Activated CD4-positive, alpha-beta memory T cell treated with anti-CD3 and anti-CD28 coated beads, Interleukin-2, amount 10 ng/mL, durations not matched to agents 7 days and 5 days (primary cell): ENCODE results near the gene ZSCAN5C. TPM values are rescaled to one million over a fixed set of nuclear protein-coding genes. Genes with fewer than 3 reads are reported as not detected.
"Not testable (repeated sequence)": the region's sequence is repeated elsewhere in the genome, so short reads cannot be mapped to it uniquely, and the experiment has no call there.

ENCODE experiments used
- CTCF ChIA-PET: fragments of 350-600 bp; sonication (Branson Sonifier 250); formaldehyde crosslinking; loops from one replicate; lab custom pipeline; 2021; ENCODE audit warnings: antibody characterized with exemption, inconsistent platforms; lab: Charles Lee
- POLR2A ChIA-PET: fragments of 350-600 bp; sonication (Branson Sonifier 250); formaldehyde crosslinking; loops from one replicate; lab custom pipeline; 2021; ENCODE audit warnings: antibody characterized with exemption; lab: Charles Lee
- DNase-seq: peaks from one replicate; pipeline ENCODE4 v3.0.0-alpha.2; 2020
- H3K27ac Mint-ChIP-seq: one replicate; pipeline ENCODE4 v1.8.0; 2021; ENCODE audit warnings: mild to moderate bottlenecking, mixed read lengths
- H3K27me3 Mint-ChIP-seq: one replicate; pipeline ENCODE4 v1.8.0; 2021; ENCODE audit warnings: mixed read lengths
- H3K36me3 Mint-ChIP-seq: one replicate; pipeline ENCODE4 v1.8.0; 2021; ENCODE audit warnings: low read depth, mixed read lengths
- H3K4me1 Mint-ChIP-seq: one replicate; pipeline ENCODE4 v1.8.0; 2021; ENCODE audit warnings: mixed read lengths
- H3K4me3 Mint-ChIP-seq: one replicate; pipeline ENCODE4 v1.8.0; 2021; ENCODE audit warnings: mild to moderate bottlenecking, mixed read lengths
- H3K9me3 Mint-ChIP-seq: one replicate; pipeline ENCODE4 v1.8.0; 2021; ENCODE audit warnings: mixed read lengths
- total RNA-seq, 2 experiments: library from RNA; stranded (reverse); gene quantifications; one replicate each; pipeline ENCODE4 v1.2.3, GENCODE V29; 2021

Gene ZSCAN5C
- total RNA-seq, 2 experiments from 2014 or later, result not detected

DNA sequence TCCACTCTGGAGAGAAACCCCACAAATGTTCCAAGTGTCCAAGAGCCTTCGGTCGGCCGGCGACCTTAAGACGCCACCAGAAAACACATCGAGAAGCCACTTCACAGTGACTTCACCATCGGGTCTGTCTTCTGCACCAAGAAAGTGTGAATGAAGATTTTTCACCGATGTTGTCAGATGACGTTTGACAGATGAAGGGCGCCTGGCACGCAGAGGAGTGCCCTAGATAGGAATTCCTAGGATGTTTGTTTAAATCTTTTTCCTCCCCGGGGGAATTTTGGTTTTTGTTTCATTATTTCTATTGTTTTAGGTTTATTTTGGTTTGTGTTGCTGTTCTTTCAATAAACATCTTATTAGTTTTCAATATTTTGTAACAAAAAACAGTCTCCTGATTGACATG is 7.0 kb downstream of the ZSCAN5C start:
- ChIA-PET POLR2A (no interaction called here), CTCF (no interaction called here)
- Mint-ChIP-seq H3K36me3 (no peaks in the 10 kb centered on the region), H3K27me3 (no peaks in the 10 kb centered on the region), H3K9me3 (no peaks in the 10 kb centered on the region), H3K27ac (no peak overlapping the region), H3K4me1 (no peaks in the 10 kb centered on the region), H3K4me3 (no peak overlapping the region)
- no peak for DNase-seq

DNA sequence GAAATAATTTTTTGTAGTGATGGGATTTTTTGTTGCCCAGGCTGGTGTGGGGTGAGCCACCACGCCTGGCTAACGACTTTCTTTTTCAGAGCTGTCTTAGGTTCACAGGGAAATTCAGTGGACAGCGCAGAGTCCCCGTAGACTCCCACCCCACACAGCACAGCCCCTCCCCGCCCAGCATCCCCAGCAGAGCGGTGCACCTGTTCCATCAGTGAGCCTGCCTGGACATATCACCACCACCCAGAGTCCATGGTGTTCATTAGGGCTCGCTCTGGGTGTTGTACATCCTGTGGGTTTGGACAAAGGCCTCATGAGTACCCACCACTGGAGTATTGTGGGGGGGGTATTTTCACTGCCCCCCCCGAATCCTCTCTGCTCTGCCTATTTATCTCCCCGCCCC is 8.0 kb downstream of the ZSCAN5C start:
- not testable (repeated sequence) for DNase-seq, H3K27ac Mint-ChIP-seq
- CTCF ChIA-PET, result interaction anchor here (0.6 kb wide), 1 partner anchor 44 kb away, joined by 3 read pairs; no protein-coding TSS in a partner anchor

DNA sequence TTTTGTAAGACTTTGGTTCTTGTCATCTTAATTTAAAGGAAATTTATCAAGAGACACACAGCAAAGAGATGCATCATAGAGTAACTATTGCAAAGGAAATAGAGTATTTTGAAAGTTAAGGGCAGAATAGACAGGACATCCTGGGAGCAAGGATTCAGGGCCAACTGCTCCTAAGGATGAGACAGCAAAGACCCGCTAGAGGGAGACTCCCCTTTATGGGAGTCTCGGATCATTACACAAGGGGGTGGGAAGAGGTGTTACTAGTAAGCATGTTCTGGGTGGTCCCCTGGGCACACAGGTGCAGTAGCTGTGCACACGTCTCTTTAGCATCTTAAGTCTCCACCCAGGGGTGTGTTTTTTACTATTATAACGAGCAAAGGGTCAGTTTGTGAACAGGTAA is 9.6 kb downstream of the ZSCAN5C start:
- H3K36me3 Mint-ChIP-seq, result no peaks in the 10 kb centered on the region
- ChIA-PET POLR2A (no interaction called here), CTCF (no interaction called here)
- no peak for DNase-seq
- no peak overlapping the region for H3K27ac Mint-ChIP-seq
- no peaks in the 10 kb centered on the region for H3K4me1 Mint-ChIP-seq
- no peaks in the 10 kb centered on the region for H3K9me3 Mint-ChIP-seq
- H3K4me3 Mint-ChIP-seq, result no peak overlapping the region
- no peaks in the 10 kb centered on the region for H3K27me3 Mint-ChIP-seq

More for the DNA sequence above, 8.0 kb downstream of the ZSCAN5C start:
- H3K36me3 Mint-ChIP-seq, H3K4me3 Mint-ChIP-seq, H3K27me3 Mint-ChIP-seq, H3K4me1 Mint-ChIP-seq, POLR2A ChIA-PET, H3K9me3 Mint-ChIP-seq: not testable (repeated sequence)

DNA sequence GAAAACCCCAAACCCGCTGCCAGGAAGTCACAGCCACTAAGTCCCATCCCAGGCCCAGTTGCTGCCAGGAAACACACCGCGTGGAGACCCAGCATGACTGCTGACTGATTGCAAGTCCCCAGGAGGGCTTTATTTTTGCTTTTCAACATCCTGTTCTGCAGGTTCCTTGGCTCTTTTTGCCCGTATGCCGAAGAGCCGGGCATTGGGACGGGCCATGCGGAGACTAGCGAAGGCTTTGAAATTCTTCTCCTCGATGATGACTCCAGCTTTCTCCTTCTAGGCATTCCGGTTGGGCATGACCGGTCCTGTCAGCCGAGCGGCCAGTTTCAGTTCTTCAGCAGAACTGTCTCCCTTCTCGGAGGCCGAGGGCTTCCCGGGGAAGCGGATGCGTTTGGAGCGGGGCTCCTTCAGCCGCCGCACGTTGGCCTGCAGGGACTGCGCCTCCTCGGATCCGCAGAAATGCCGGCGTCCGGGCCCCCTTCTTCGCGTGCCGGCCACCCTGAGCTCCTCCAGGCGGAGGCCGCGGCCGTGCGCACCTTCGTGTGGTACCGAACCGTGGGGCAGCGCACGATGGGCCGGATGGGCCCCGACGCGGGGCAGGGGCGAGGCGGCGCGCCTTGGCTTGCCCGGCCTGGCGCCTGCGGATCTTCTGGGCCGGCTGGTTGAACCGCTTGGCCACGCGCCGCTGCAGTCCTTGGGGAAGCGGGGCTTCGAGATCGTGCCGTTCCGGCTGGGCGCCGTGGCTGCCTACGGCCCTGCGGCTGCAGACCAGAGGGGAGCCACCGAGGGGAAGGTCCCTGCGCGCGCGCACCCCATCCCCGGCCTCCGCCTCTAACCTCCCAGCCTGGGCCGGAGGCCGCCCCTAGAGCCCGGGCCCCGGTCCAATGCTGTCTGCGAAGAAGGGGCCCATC is 15.2 kb downstream of the ZSCAN5C start:
- Mint-ChIP-seq H3K9me3 (no peaks in the 10 kb centered on the region), H3K27me3 (peaks cover 5% of the 10 kb centered on the region), H3K36me3 (no peaks in the 10 kb centered on the region), H3K4me3 (no peak overlapping the region), H3K27ac (no peak overlapping the region), H3K4me1 (peaks cover 5% of the 10 kb centered on the region)
- ChIA-PET CTCF (no interaction called here), POLR2A (no interaction called here)
- no peak for DNase-seq

DNA sequence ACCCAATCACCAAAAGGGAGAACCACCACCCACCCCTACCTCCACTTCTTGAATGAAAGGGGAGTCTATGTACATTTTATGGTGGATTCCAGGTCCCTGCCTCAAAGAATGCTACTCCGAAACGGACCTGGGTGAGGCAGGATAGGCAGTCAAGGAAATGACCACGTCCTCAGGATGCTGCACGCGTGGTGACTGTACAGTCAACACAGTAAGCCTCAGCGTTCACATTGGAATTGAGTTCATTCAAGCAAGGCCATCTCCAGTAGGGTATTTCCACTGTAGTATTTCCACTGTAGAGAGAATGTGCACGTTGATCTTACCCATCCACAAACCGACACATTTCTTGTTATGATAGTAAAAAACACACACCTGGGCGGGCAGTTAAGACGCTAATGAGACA is 16.9 kb downstream of the ZSCAN5C start:
- Mint-ChIP-seq H3K9me3 (no peaks in the 10 kb centered on the region), H3K27ac (no peak overlapping the region), H3K4me3 (no peak overlapping the region), H3K4me1 (peaks cover 5% of the 10 kb centered on the region), H3K36me3 (no peaks in the 10 kb centered on the region), H3K27me3 (peaks cover 5% of the 10 kb centered on the region)
- ChIA-PET CTCF (interaction anchor here (1.4 kb wide), 1 partner anchor 34 kb away, joined by 6 read pairs; no protein-coding TSS in a partner anchor), POLR2A (no interaction called here)
- DNase-seq, result no peak

DNA sequence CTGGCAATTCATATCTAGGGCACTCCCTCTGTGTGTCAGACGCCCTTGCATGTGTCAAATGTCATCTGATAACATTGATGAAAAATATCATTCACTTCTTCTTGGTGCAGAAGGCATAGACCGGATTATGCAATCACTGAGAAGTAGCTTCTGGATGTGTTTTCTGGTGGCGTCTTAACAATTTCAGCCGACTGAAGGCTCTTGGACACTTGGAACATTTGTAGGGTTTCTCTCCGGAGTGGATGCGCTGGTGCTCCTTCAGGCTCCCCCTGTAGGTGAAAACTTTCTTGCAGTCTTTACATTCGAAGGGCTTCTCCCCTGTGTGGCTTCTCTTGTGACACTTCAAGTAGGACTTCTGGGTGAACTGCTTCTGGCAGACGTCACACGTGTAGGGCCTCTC is 19.4 kb downstream of the ZSCAN5C start:
- H3K27me3 Mint-ChIP-seq, H3K4me3 Mint-ChIP-seq, POLR2A ChIA-PET, H3K27ac Mint-ChIP-seq, H3K4me1 Mint-ChIP-seq, H3K36me3 Mint-ChIP-seq, H3K9me3 Mint-ChIP-seq, DNase-seq: not testable (repeated sequence)
- CTCF ChIA-PET, result interaction anchor here (0.9 kb wide), 1 partner anchor 32 kb away, joined by 3 read pairs; no protein-coding TSS in a partner anchor

DNA sequence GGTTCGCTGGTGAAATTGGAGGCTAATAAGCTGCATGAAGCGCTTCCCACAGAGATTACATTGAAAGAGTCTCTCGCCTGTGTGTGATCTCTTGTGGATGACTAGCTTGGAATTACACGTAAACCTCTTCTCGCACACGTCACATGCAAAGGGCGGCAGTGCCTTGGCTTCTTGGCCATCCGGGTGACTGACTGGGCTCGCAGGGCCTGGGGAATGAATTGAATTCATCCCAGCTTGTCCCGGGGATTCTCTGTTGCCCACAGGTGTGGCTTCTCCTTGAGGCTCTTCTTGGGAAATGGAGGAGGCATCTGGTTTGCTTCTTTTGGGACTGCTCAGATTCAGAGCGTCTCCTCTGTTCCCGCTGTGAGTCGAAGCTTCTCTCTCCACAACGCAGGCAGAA is 19.8 kb downstream of the ZSCAN5C start:
- CTCF ChIA-PET, result interaction anchor here (0.9 kb wide), 1 partner anchor 32 kb away, joined by 3 read pairs; no protein-coding TSS in a partner anchor
- Mint-ChIP-seq H3K4me3 (no peak overlapping the region), H3K9me3 (no peaks in the 10 kb centered on the region), H3K27ac (no peak overlapping the region), H3K36me3 (no peaks in the 10 kb centered on the region), H3K4me1 (peaks cover 5% of the 10 kb centered on the region), H3K27me3 (peaks cover 5% of the 10 kb centered on the region)
- no peak for DNase-seq
- POLR2A ChIA-PET, result no interaction called here

DNA sequence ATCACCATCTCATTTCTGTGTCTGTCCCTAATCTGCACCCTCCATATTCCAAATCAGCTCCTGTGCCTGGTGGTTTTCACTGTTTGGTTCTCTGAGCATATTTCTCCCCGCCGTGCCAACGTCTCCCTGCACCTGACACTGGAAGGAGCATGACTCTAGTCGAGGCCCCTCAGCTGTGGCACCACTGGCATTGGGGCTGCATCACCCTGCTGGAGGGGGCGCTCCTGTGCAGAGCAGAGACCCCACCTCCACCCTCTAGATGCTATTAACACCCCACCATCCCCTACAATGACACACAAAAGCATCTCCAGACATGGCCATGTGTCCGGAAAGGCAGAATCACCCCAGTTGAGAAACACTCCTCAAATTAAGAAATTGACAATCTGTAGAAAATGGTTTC is 20.8 kb downstream of the ZSCAN5C start:
- Mint-ChIP-seq H3K36me3 (no peaks in the 10 kb centered on the region), H3K4me3 (no peak overlapping the region), H3K27me3 (peaks cover 2% of the 10 kb centered on the region), H3K9me3 (no peaks in the 10 kb centered on the region), H3K27ac (no peak overlapping the region), H3K4me1 (peaks cover 2% of the 10 kb centered on the region)
- ChIA-PET POLR2A (no interaction called here), CTCF (no interaction called here)
- DNase-seq, result no peak

DNA sequence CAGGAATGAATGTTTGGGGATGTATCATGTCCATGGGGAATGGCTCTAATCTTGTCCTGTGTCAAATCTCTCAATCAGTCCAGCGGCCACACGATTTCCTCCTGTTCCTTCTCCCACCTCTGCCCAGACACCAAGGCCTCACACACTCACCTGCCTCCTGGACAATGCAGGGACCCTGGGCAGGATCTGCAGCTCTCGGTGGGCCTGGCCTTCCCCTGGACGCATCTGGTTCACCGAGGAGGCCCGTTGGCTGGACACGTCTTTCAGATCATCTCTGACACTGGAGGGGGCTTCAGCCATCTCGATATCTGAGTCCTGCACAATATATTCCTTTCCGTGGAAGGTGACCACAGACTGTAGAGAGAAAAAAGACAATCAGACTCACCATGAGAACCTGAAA is 21.4 kb downstream of the ZSCAN5C start:
- POLR2A ChIA-PET, result no interaction called here

DNA sequence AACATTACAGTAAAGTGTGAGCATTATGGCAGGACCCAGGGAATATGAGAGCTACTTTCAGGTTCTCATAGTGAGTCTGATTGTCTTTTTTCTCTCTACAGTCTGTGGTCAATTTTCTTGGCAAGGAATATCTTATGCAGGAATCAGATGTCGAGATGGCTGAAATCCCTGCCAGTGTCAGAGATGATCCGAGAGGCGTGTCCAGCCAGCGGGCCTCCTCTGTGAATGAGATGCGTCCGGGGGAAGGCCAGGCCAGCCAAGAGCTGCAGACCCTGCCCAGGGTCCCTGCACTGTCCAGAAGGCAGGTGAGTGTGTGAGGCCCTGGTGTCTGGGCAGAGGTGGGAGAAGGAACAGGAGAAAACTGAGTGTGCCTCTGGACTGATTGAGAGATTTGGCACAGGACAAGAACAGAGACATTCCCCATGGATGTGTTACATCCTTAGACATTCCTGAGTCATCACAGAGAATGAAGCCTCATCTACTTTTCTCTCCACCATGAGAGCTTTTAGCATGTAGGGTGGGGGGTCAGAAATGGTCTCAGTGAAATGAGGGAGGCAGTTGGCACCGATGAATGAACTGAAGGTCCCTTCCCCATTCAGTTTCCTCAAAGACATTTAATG is 43.2 kb downstream of the ZSCAN5C start:
- Mint-ChIP-seq H3K4me1 (no peaks in the 10 kb centered on the region), H3K27ac (no peak overlapping the region), H3K27me3 (no peaks in the 10 kb centered on the region), H3K9me3 (no peaks in the 10 kb centered on the region), H3K4me3 (no peak overlapping the region), H3K36me3 (no peaks in the 10 kb centered on the region)
- POLR2A ChIA-PET, result no interaction called here
- no peak for DNase-seq
- CTCF ChIA-PET, result no interaction called here

More for the DNA sequence above, 21.4 kb downstream of the ZSCAN5C start:
- no peak for DNase-seq
- Mint-ChIP-seq H3K4me3 (no peak overlapping the region), H3K27me3 (no peaks in the 10 kb centered on the region), H3K27ac (no peak overlapping the region), H3K9me3 (no peaks in the 10 kb centered on the region), H3K4me1 (no peaks in the 10 kb centered on the region), H3K36me3 (no peaks in the 10 kb centered on the region)
- CTCF ChIA-PET, result no interaction called here

DNA sequence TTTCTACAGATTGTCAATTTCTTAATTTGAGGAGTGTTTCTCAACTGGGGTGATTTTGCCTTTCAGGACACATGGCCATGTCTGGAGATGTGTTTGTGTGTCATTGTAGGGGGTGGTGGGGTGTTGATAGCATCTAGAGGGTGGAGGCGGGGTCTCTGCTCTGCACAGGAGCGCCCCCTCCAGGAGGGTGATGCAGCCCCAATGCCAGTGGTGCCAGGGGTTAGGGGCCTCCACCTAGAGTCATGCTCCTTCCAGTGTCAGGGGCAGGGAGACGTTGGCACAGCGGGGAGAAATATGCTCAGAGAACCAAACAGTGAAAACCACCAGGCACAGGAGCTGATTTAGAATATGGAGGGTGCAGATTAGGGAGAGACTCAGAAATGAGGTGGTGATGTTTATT is 43.7 kb downstream of the ZSCAN5C start:
- H3K4me3 Mint-ChIP-seq, H3K36me3 Mint-ChIP-seq, H3K4me1 Mint-ChIP-seq, H3K9me3 Mint-ChIP-seq, H3K27ac Mint-ChIP-seq, CTCF ChIA-PET, DNase-seq, POLR2A ChIA-PET, H3K27me3 Mint-ChIP-seq: not testable (repeated sequence)

DNA sequence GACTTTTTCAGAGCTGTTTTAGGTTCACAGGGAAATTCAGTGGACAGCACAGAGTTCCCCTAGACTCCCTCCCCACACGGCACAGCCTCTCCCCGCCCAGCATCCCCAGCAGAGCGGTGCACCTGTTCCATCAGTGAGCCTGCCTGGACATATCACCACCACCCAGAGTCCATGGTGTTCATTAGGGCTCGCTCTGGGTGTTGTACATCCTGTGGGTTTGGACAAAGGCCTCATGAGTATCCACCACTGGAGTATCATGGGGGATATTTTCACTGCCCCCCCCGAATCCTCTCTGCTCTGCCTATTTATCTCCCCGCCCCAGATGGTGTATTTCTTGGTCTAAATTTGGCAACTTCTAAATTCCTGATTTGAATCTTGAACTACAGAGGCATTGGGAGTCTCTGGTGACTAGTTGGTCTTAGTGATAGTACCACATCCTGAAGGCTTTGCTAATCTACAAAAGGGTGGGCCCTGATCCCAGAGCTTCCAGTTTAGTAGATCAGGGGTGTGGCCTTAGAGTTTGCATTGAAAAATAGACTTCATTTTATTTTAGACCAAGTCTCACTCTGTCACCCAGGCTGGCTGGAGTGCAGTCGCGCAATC is 46.8 kb downstream of the ZSCAN5C start:
- H3K27me3 Mint-ChIP-seq, H3K36me3 Mint-ChIP-seq, POLR2A ChIA-PET, CTCF ChIA-PET, H3K4me3 Mint-ChIP-seq, H3K4me1 Mint-ChIP-seq, H3K27ac Mint-ChIP-seq, DNase-seq, H3K9me3 Mint-ChIP-seq: not testable (repeated sequence)
